DND-41 (cell line): ENCODE results near the gene FURIN.

Source experiments
- ATAC-seq: fragments of 200-7000 bp; cut with Tn5 transposase; 3 replicates; pipeline ENCODE4 v1.9.1; 2021; ENCODE audit warnings: low read depth; ENCODE audit not compliant: insufficient read depth
- DNase-seq: peaks from one replicate; pipeline ENCODE4 v3.0.0-alpha.2; 2020
- H2AFZ ChIP-seq: 2 replicates; pipeline ENCODE4 v1.6.0; 2012; ENCODE audit warnings: low read depth, low read length
- H3K27ac ChIP-seq: 2 replicates; pipeline ENCODE4 v1.5.1; 2012; ENCODE audit warnings: low read length, inconsistent platforms
- H3K27me3 ChIP-seq: fragments of 200-600 bp; sonication (generic); 2 replicates; pipeline ENCODE4 v1.6.0; 2012; ENCODE audit warnings: low read length, mild to moderate bottlenecking, inconsistent platforms; ENCODE audit not compliant: insufficient read depth, poor library complexity
- H3K36me3 ChIP-seq: 2 replicates; pipeline ENCODE4 v1.5.1; 2012; ENCODE audit warnings: low read length, inconsistent platforms; ENCODE audit not compliant: insufficient read depth
- H3K4me1 ChIP-seq: 2 replicates; pipeline ENCODE4 v1.5.1; 2012; ENCODE audit warnings: mild to moderate bottlenecking, low read length; ENCODE audit not compliant: insufficient read depth
- H3K4me2 ChIP-seq: 2 replicates; pipeline ENCODE4 v1.6.0; 2012; ENCODE audit warnings: mild to moderate bottlenecking, moderate library complexity, low read length, inconsistent platforms; ENCODE audit not compliant: insufficient read depth
- H3K4me3 ChIP-seq, 2 experiments: fragments of 200-600 bp in 1 of 2; shearing (Covaris generic) in 1 of 2; 2 replicates each; pipeline ENCODE4 v1.5.1; 2012 to 2016; ENCODE audit warnings: inconsistent platforms in 2 of 2, low read length in 2 of 2, mild to moderate bottlenecking in 2 of 2, low read depth in 1 of 2, moderate library complexity in 1 of 2
- H3K79me2 ChIP-seq: 2 replicates; pipeline ENCODE4 v1.6.0; 2012; ENCODE audit warnings: low read length, inconsistent platforms; ENCODE audit not compliant: insufficient read depth
- H3K9ac ChIP-seq: 2 replicates; pipeline ENCODE4 v1.6.0; 2012; ENCODE audit warnings: low read depth, mild to moderate bottlenecking, inconsistent platforms, low read length, moderate library complexity
- H3K9me3 ChIP-seq: 2 replicates; pipeline ENCODE4 v1.5.1; 2012; ENCODE audit warnings: low read length, moderate library complexity, mild to moderate bottlenecking, inconsistent platforms; ENCODE audit not compliant: insufficient read depth, severe bottlenecking
- H4K20me1 ChIP-seq: 2 replicates; pipeline ENCODE4 v1.6.0; 2012; ENCODE audit warnings: low read length; ENCODE audit not compliant: insufficient read depth
- EZH2 ChIP-seq: IDR thresholded peaks from 3 replicates; pipeline ENCODE4 v1.6.1; 2012; ENCODE audit warnings: borderline replicate concordance, low read depth, mild to moderate bottlenecking, moderate library complexity, low read length, inconsistent platforms; ENCODE audit not compliant: severe bottlenecking
- TF ChIP-seq, protein P1 (sequence below): IDR thresholded peaks from 2 replicates; pipeline ENCODE4 v1.5.1; 2012; ENCODE audit warnings: borderline replicate concordance, low read length, moderate library complexity, mild to moderate bottlenecking; ENCODE audit not compliant: poor library complexity, severe bottlenecking; ENCODE audit errors: extremely low read depth

Gene FURIN

DNA sequence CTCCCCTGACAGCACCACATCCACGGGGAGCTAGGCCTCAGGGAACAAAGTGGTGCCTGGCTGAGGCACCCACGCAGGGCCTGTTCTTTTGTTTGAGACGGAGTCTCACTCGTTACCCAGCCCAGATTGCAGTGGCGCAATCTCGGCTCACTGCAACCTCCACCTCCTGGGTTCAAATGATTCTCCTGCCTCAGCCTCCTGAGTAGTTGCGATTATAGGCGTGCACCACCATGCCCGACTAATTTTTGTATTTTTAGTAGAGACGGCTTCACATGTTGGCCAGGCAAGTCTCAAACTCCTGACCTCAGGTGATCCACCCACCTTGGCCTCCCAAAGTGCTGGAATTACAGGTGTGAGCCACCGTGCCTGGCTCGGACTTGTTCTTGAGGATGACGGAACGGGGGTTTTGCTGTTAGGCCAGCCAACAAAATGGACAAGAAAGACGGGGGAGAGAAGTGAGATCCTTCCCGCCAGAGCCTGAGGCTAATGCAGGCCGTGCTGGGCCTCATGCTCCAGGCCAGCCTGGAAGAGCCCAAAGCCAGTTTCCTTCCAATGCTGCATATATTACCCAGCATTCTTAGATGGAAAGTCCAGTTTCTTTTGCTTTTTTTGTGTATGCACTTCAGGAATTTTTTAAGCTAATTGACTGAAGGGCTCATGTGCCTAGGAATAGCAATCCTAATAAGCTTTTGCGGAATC is 28.1 kb upstream of the FURIN start:
- no peak overlapping the region for H3K4me3 ChIP-seq
- H3K4me1 ChIP-seq = no peaks in the 10 kb centered on the region
- H4K20me1 ChIP-seq = no peaks in the 10 kb centered on the region
- DNase-seq = no peak
- H3K27me3 ChIP-seq = no peaks in the 10 kb centered on the region
- no peaks in the 10 kb centered on the region for H3K79me2 ChIP-seq
- no peaks in the 10 kb centered on the region for H3K36me3 ChIP-seq
- H3K4me2 ChIP-seq = no peak overlapping the region
- no peak overlapping the region for H2AFZ ChIP-seq
- H3K9me3 ChIP-seq = no peaks in the 10 kb centered on the region
- H3K27ac ChIP-seq = no peak overlapping the region
- no peak for TF ChIP-seq EZH2
- TF ChIP-seq, protein P1, sequence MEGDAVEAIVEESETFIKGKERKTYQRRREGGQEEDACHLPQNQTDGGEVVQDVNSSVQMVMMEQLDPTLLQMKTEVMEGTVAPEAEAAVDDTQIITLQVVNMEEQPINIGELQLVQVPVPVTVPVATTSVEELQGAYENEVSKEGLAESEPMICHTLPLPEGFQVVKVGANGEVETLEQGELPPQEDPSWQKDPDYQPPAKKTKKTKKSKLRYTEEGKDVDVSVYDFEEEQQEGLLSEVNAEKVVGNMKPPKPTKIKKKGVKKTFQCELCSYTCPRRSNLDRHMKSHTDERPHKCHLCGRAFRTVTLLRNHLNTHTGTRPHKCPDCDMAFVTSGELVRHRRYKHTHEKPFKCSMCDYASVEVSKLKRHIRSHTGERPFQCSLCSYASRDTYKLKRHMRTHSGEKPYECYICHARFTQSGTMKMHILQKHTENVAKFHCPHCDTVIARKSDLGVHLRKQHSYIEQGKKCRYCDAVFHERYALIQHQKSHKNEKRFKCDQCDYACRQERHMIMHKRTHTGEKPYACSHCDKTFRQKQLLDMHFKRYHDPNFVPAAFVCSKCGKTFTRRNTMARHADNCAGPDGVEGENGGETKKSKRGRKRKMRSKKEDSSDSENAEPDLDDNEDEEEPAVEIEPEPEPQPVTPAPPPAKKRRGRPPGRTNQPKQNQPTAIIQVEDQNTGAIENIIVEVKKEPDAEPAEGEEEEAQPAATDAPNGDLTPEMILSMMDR = no peak
- no peak overlapping the region for H3K9ac ChIP-seq
- no peak for ATAC-seq

DNA sequence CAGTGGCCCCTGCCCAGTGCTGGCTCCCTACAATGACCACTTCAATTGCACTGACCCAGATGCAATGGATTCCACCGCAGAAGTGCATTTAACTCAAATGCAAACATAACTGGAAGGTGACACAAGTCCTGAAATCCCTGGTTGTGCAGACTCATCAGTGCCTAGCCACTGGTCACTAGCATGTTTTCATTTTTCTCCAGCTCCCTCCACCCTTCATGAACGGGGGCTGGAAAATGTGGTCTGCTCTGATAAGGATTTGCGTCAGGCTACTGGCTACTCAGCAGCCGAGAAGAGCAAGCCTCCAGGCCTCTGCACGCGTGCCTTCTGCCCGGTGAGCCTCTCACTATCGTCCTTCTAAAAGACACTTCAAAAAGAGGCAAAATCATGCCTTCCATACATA is 27.4 kb upstream of the FURIN start:
- H3K4me2 ChIP-seq = no peak overlapping the region
- H3K27me3 ChIP-seq = no peaks in the 10 kb centered on the region
- no peak overlapping the region for H3K9ac ChIP-seq
- no peaks in the 10 kb centered on the region for H3K9me3 ChIP-seq
- no peak for DNase-seq
- no peak overlapping the region for H3K27ac ChIP-seq
- no peaks in the 10 kb centered on the region for H3K36me3 ChIP-seq
- H2AFZ ChIP-seq = no peak overlapping the region
- H3K4me1 ChIP-seq = no peaks in the 10 kb centered on the region
- H4K20me1 ChIP-seq = no peaks in the 10 kb centered on the region
- no peak for ATAC-seq
- H3K4me3 ChIP-seq = no peak overlapping the region
- H3K79me2 ChIP-seq = no peaks in the 10 kb centered on the region
- no peak for TF ChIP-seq EZH2
- TF ChIP-seq, protein P1 = no peak

DNA sequence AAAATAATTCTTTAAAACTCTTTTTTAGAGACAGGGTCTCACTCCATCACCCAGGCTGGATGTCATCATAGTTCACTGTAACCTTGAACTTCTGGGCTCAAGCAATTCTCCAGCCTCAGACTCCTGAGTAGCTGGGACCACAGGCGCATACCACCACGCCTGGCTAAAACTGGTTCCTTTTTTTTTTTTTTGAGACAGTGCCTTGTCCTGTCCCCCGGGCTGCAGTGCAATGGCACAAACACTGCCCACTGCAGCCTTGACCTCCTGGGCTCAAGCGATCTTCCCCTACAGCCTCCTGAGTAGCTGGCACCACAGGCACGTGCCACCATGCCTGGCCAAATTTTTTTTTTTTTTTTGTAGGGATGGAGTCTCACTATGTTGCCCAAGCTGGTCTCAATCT is 23.7 kb upstream of the FURIN start:
- DNase-seq (no peak), ATAC-seq (no peak)
- Histone ChIP-seq H3K9me3 (no peaks in the 10 kb centered on the region), H3K4me2 (no peak overlapping the region), H3K27me3 (no peaks in the 10 kb centered on the region), H3K27ac (no peak overlapping the region), H3K36me3 (no peaks in the 10 kb centered on the region), H3K4me1 (no peaks in the 10 kb centered on the region), H3K4me3 (no peak overlapping the region), H4K20me1 (no peaks in the 10 kb centered on the region), H2AFZ (no peak overlapping the region), H3K9ac (no peak overlapping the region), H3K79me2 (no peaks in the 10 kb centered on the region)
- TF ChIP-seq, protein P1 = no peak
- TF ChIP-seq EZH2 = no peak
